Activated CD4-positive, CD25-positive, alpha-beta regulatory T cell treated with anti-CD3 and anti-CD28 coated beads, Interleukin-2, amount 50 U/mL, for 24 hours (primary cell): Measurements from ENCODE around the gene ADGRG6.
"Not testable (repeated sequence)": the region's sequence is repeated elsewhere in the genome, so short reads cannot be mapped to it uniquely, and the experiment has no call there.

ENCODE experiments used
- ATAC-seq, 2 donors: fragments of 150-1000 bp; cut with Tn5 transposase; one replicate each; pipeline ENCODE4 v1.10.0; 2021; ENCODE audit warnings: mild to moderate bottlenecking in 1 of 2, moderate library complexity in 1 of 2

Gene ADGRG6

GRCh38 chr6:142301651-142302391 lies at the start of gene ADGRG6:
TSS of gene ADGRG6 (plus strand) at chr6:142302007. CDS start at chr6:142302330, 323 bp downstream.
- ATAC-seq, result peak; percentile 51 to 58

- no peak for ATAC-seq
These were observed 47.3 kb upstream of the ADGRG6 start for GRCh38 chr6:142254513-142254912.

- ATAC-seq, result no peak
These were observed 46.0 kb upstream of the ADGRG6 start for GRCh38 chr6:142255785-142256184.

- ATAC-seq, result no peak
These were observed 43.5 kb upstream of the ADGRG6 start for GRCh38 chr6:142258305-142258704.

- no peak for ATAC-seq
These were observed 43.0 kb upstream of the ADGRG6 start for GRCh38 chr6:142258757-142259156.

GRCh38 chr6:142260748-142261147 lies 41.1 kb upstream of the ADGRG6 start:
- ATAC-seq, result no peak

GRCh38 chr6:142262231-142262630 lies 39.6 kb upstream of the ADGRG6 start:
- no peak for ATAC-seq

GRCh38 chr6:142265476-142265875 lies 36.3 kb upstream of the ADGRG6 start:
- no peak for ATAC-seq

- no peak for ATAC-seq
These were observed 35.7 kb upstream of the ADGRG6 start for GRCh38 chr6:142266060-142266459.

- ATAC-seq, result no peak
These were observed 30.3 kb upstream of the ADGRG6 start for GRCh38 chr6:142271476-142271875.

GRCh38 chr6:142274656-142275055 lies 27.2 kb upstream of the ADGRG6 start:
- no peak for ATAC-seq

GRCh38 chr6:142275236-142276006 lies 26.4 kb upstream of the ADGRG6 start:
- ATAC-seq, result no peak

GRCh38 chr6:142276256-142276655 lies 25.6 kb upstream of the ADGRG6 start:
- ATAC-seq, result no peak

GRCh38 chr6:142279350-142280180 lies 22.2 kb upstream of the ADGRG6 start:
- ATAC-seq, result no peak

- ATAC-seq, result no peak
These were observed 21.5 kb upstream of the ADGRG6 start for GRCh38 chr6:142280265-142280664.

- no peak for ATAC-seq
These were observed 20.9 kb upstream of the ADGRG6 start for GRCh38 chr6:142280927-142281326.

- not testable (repeated sequence) for ATAC-seq
These were observed 18.7 kb upstream of the ADGRG6 start for GRCh38 chr6:142283138-142283537.

GRCh38 chr6:142284419-142284818 lies 17.4 kb upstream of the ADGRG6 start:
- no peak for ATAC-seq

GRCh38 chr6:142285235-142286087 lies 16.3 kb upstream of the ADGRG6 start:
- no peak for ATAC-seq

GRCh38 chr6:142286088-142286409 lies 15.8 kb upstream of the ADGRG6 start:
- no peak for ATAC-seq

GRCh38 chr6:142289687-142290086 lies 12.1 kb upstream of the ADGRG6 start:
- no peak for ATAC-seq

GRCh38 chr6:142290851-142291250 lies 11.0 kb upstream of the ADGRG6 start:
- ATAC-seq, result no peak
